Measurements from ENCODE around the gene LPP. TPM values are rescaled to one million over a fixed set of nuclear protein-coding genes. Genes with fewer than 3 reads are reported as not detected.

LPP gene
- total RNA-seq, 1 experiment from 2014 or later, result 20.4 TPM

DNA sequence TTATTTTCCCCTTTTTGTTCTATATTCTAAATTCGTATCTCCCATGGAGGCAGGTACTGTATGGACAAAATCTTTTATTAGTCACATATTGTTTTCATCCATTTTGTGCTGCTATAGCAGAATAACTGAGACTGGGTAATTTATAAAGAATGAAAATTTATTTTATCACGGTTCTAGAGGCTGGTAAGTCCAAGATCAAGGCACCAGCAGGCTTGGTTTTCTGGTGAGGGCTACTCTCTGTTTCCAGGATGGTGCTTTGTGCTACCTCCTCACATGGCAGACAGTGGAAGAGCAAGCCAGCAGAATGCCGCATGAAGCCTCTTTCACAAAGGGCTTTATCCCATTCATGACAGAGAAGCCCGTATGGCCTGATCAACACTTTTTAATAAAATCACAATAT, 595.9 kb downstream of the LPP start:
- Histone ChIP-seq H2AFZ (ENCODE audit: low read length) (no peak overlapping the region), H4K20me1 (ENCODE audit: low read length) (no peaks in the 10 kb centered on the region), H3K4me1 (ENCODE audit: insufficient read depth, low read length) (no peaks in the 10 kb centered on the region), H3K27me3 (ENCODE audit: low read length) (no peaks in the 10 kb centered on the region), H3K79me2 (ENCODE audit: low read length) (no peaks in the 10 kb centered on the region), H3K4me3 (ENCODE audit: low read length) (no peak overlapping the region), H3K36me3 (ENCODE audit: low read depth, low read length) (no peaks in the 10 kb centered on the region), H3K9me3 (ENCODE audit: low read length) (no peaks in the 10 kb centered on the region), H3K9ac (ENCODE audit: low read length) (no peak overlapping the region), H3F3A (ENCODE audit: low read length, unreplicated experiment) (no peaks in the 10 kb centered on the region), H3K4me2 (ENCODE audit: low read length) (no peak overlapping the region), H3K9me2 (replicated peaks; ENCODE audit: low read length) (no peaks in the 10 kb centered on the region), H3K27ac (ENCODE audit: low read length) (no peak overlapping the region)
- no peak for ATAC-seq
- ChIA-PET CTCF (no interaction called here), POLR2A (ENCODE audit: unreplicated experiment) (no interaction called here)
- no TSS peak for BruUV-seq (replicated peaks)
- intact Hi-C loops (cut with micrococcal nuclease), result no loop called here
- TF ChIP-seq EZH2 (IDR thresholded peaks at IDR 0.05; ENCODE audit: low read length, unreplicated experiment) (no peak), CTCF (conservative IDR thresholded peaks at IDR 0.05; ENCODE audit: low read depth, low read length) (no peak), EZH2phosphoT487 (IDR thresholded peaks at IDR 0.05; ENCODE audit: borderline replicate concordance, low read length) (no peak)
- DNase-seq, result no peak

DNA sequence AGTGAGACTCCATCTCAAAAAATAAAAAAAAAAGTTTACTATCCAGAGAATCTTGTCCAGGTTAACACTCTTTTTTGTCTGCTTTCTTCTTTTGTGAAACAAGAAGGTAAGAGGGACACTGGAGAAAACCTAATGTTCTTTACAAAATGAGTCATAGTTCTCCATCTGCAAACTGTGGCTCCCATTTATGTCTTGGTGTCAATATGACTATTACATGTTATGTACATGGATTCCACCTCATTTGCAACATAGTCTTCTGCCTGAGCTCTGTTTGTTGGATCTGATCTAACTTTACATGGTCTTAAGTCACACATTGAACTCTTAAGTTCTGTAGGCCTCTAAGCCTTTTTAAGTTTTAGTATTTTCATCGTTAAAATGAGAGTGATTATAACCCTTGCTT, 596.7 kb downstream of the LPP start:
- Histone ChIP-seq H3K27me3 (ENCODE audit: low read length) (no peaks in the 10 kb centered on the region), H3F3A (ENCODE audit: low read length, unreplicated experiment) (no peaks in the 10 kb centered on the region), H3K4me1 (ENCODE audit: insufficient read depth, low read length) (no peaks in the 10 kb centered on the region), H3K9me2 (replicated peaks; ENCODE audit: low read length) (no peaks in the 10 kb centered on the region), H3K27ac (ENCODE audit: low read length) (no peak overlapping the region), H2AFZ (ENCODE audit: low read length) (no peak overlapping the region), H3K4me2 (ENCODE audit: low read length) (no peak overlapping the region), H3K9me3 (ENCODE audit: low read length) (no peaks in the 10 kb centered on the region), H3K9ac (ENCODE audit: low read length) (no peak overlapping the region), H3K79me2 (ENCODE audit: low read length) (no peaks in the 10 kb centered on the region), H4K20me1 (ENCODE audit: low read length) (no peaks in the 10 kb centered on the region), H3K36me3 (ENCODE audit: low read depth, low read length) (no peaks in the 10 kb centered on the region), H3K4me3 (ENCODE audit: low read length) (no peak overlapping the region)
- ATAC-seq, result no peak
- ChIA-PET CTCF (no interaction called here), POLR2A (ENCODE audit: unreplicated experiment) (no interaction called here)
- no TSS peak for BruUV-seq (replicated peaks)
- no peak for DNase-seq
- intact Hi-C loops (cut with micrococcal nuclease), result no loop called here
- TF ChIP-seq CTCF (conservative IDR thresholded peaks at IDR 0.05; ENCODE audit: low read depth, low read length) (no peak), EZH2phosphoT487 (IDR thresholded peaks at IDR 0.05; ENCODE audit: borderline replicate concordance, low read length) (no peak), EZH2 (IDR thresholded peaks at IDR 0.05; ENCODE audit: low read length, unreplicated experiment) (no peak)

DNA sequence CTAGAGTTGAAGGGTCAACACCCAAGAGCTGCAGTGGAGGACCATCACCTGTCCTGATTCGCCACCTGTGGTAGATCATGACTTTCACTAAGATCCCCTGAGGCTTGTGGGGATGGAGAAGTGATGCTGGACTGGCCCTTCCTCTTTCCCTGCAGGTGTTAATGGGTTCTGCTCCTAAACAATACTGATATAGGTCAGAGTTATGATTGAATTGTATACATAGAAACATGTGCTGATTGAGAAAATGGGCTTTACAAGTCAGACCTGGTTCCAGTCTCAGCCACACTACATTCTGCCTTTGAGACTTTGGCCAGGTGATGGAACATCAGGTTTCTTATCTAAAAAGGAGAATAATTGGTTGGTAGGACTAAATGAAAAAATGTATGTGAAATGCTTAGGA, 598.9 kb downstream of the LPP start:
- BruUV-seq (replicated peaks), result no TSS peak
- CTCF ChIA-PET, result no interaction called here

More for the DNA sequence above, 598.9 kb downstream of the LPP start:
- no peak overlapping the region for H3K4me2 ChIP-seq (ENCODE audit: low read length)
- no peaks in the 10 kb centered on the region for H3K79me2 ChIP-seq (ENCODE audit: low read length)
- no peaks in the 10 kb centered on the region for H3K36me3 ChIP-seq (ENCODE audit: low read depth, low read length)
- no peak for ATAC-seq
- H3K27ac ChIP-seq (ENCODE audit: low read length), result no peak overlapping the region
- H3K4me1 ChIP-seq (ENCODE audit: insufficient read depth, low read length), result no peaks in the 10 kb centered on the region
- H3K9me2 ChIP-seq (replicated peaks; ENCODE audit: low read length), result no peaks in the 10 kb centered on the region
- POLR2A ChIA-PET (ENCODE audit: unreplicated experiment), result no interaction called here
- H3K4me3 ChIP-seq (ENCODE audit: low read length), result no peak overlapping the region
- H3F3A ChIP-seq (ENCODE audit: low read length, unreplicated experiment), result no peaks in the 10 kb centered on the region
- no peak overlapping the region for H3K9ac ChIP-seq (ENCODE audit: low read length)
- intact Hi-C loops (cut with micrococcal nuclease), result no loop called here
- TF ChIP-seq EZH2 (IDR thresholded peaks at IDR 0.05; ENCODE audit: low read length, unreplicated experiment) (no peak), CTCF (conservative IDR thresholded peaks at IDR 0.05; ENCODE audit: low read depth, low read length) (no peak), EZH2phosphoT487 (IDR thresholded peaks at IDR 0.05; ENCODE audit: borderline replicate concordance, low read length) (no peak)
- no peak for DNase-seq
- H4K20me1 ChIP-seq (ENCODE audit: low read length), result no peaks in the 10 kb centered on the region
- no peaks in the 10 kb centered on the region for H3K27me3 ChIP-seq (ENCODE audit: low read length)
- H2AFZ ChIP-seq (ENCODE audit: low read length), result no peak overlapping the region
- H3K9me3 ChIP-seq (ENCODE audit: low read length), result no peaks in the 10 kb centered on the region

All from PC-3 (cell line).